Astrocyte (in vitro differentiated cells and primary cell): ENCODE data around the gene CDC42EP4.

Source experiments
- EZH2 ChIP-seq: IDR thresholded peaks from 2 replicates; pipeline ENCODE4 v1.6.1; 2012; ENCODE audit warnings: mild to moderate bottlenecking, low read length, inconsistent platforms; ENCODE audit not compliant: insufficient read depth
- TF ChIP-seq, protein P1 (sequence below): IDR thresholded peaks from 2 replicates; pipeline ENCODE4 v1.5.1; 2011; ENCODE audit warnings: low read depth, mild to moderate bottlenecking, inconsistent platforms, low read length, moderate library complexity; ENCODE audit not compliant: insufficient read depth

DNA sequence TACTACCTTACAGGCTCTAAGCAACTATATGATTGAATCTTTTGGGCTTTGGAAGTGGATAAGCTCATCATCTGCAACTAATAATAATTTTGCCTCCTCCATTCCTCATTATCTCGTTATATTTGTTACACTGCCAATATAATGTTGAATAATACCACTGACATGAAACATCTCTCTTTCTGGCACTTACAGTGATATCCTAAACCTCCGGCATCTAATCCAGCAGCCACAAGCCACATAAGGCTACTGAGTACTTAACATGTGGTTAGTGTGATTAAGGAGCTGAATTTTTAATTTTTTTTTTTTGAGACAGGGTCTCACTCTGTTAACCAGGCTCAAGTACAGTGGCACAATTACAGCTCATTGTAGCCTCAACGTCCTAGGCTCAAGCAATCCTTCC, 9.6 kb downstream of the CDC42EP4 start:
- TF ChIP-seq, protein P1, sequence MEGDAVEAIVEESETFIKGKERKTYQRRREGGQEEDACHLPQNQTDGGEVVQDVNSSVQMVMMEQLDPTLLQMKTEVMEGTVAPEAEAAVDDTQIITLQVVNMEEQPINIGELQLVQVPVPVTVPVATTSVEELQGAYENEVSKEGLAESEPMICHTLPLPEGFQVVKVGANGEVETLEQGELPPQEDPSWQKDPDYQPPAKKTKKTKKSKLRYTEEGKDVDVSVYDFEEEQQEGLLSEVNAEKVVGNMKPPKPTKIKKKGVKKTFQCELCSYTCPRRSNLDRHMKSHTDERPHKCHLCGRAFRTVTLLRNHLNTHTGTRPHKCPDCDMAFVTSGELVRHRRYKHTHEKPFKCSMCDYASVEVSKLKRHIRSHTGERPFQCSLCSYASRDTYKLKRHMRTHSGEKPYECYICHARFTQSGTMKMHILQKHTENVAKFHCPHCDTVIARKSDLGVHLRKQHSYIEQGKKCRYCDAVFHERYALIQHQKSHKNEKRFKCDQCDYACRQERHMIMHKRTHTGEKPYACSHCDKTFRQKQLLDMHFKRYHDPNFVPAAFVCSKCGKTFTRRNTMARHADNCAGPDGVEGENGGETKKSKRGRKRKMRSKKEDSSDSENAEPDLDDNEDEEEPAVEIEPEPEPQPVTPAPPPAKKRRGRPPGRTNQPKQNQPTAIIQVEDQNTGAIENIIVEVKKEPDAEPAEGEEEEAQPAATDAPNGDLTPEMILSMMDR: no peak
- TF ChIP-seq EZH2: no peak
